Testis (tissue), 3 donors: ENCODE results near the gene PRDM15. TPM values are rescaled to one million over a fixed set of nuclear protein-coding genes. Genes with fewer than 3 reads are reported as not detected.

Experiments
- DNase-seq: peaks from one replicate; pipeline ENCODE4 v3.0.0-alpha.2; 2019
- H3K27ac ChIP-seq, 2 donors: fragments of 200-600 bp; sonication (generic); one replicate each; pipeline ENCODE4 v1.5.1; 2019
- H3K27me3 ChIP-seq: fragments of 200-600 bp; sonication (generic); one replicate; pipeline ENCODE4 v1.5.1; 2019
- H3K36me3 ChIP-seq: fragments of 200-600 bp; sonication (generic); one replicate; pipeline ENCODE4 v1.5.1; 2017; ENCODE audit warnings: low read depth; ENCODE audit errors: missing control alignments
- H3K4me1 ChIP-seq: fragments of 200-600 bp; sonication (generic); one replicate; pipeline ENCODE4 v1.5.1; 2019
- H3K4me3 ChIP-seq, 2 donors: fragments of 200-600 bp; sonication (generic); one replicate each; pipeline ENCODE4 v1.5.1; 2017 to 2019
- H3K9me3 ChIP-seq: fragments of 200-600 bp; sonication (generic); one replicate; pipeline ENCODE4 v1.5.1; 2017
- POLR2A ChIP-seq: fragments of 450-650 bp; IDR thresholded peaks from one replicate; pipeline ENCODE4 v1.6.1; 2017; ENCODE audit warnings: antibody characterized with exemption, mild to moderate bottlenecking, moderate library complexity
- WGBS, 2 donors: methylation state at CpG; one replicate each; pipeline ENCODE4 v1.1.5; 2018; 5-methylcytosine and 5-hydroxymethylcytosine counted together
- intact Hi-C: fragments of 100-400 bp; cut with DNase I; formaldehyde crosslinking; loops from one replicate; pipeline ENCODE4 v1.15.1; 2023; ENCODE audit warnings: low total_unique reads
- polyA plus RNA-seq: library from polyadenylated mRNA; stranded (reverse); fragments of 350-450 nt; fragmentation: Illumina TruSeq; extraction: RNeasy Lipid Tissue Mini Kit (QIAGEN cat#74804); gene quantifications from one replicate; pipeline ENCODE4 v1.2.3, GENCODE V29; 2014; ENCODE audit warnings: low read depth, low replicate concordance; ENCODE audit not compliant: insufficient read depth
- total RNA-seq, 2 donors: library from RNA; depleted of rRNA; stranded (reverse); fragments of >200 nt; gene quantifications; one replicate each; pipeline ENCODE4 v1.2.3, GENCODE V29; 2016
- TF ChIP-seq, protein P1 (sequence below), 3 experiments: fragments of 450-650 bp in 2 of 3; fragments of 200-600 bp in 1 of 3; sonication (generic) in 1 of 3; IDR thresholded peaks; one replicate each; pipeline ENCODE4 v1.5.1; 2016 to 2019; ENCODE audit warnings: antibody characterized with exemption in 3 of 3, mild to moderate bottlenecking in 2 of 3, moderate library complexity in 1 of 3

The PRDM15 gene
- total and polyA plus RNA-seq, 3 donors from 2014 or later, result 8.2 to 21.4 (median 18.8) TPM

DNA sequence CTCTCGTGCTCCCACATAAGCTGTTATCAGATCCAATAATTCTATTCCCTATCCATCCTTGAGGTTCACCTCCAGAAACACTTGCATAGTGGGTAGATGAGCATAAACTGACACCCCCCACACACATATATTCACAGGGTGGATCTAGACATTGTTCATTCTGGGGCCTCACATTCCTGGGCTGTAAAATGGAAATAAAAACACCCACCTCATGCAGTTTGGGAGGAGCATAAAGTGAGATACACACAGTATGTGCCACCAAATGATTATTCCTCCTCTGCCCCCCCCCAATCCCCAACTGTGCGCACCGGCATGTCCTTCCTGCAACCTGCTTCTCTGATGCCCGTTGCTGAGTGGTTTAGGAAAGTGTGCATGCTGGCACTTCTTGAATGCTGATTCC, 17.9 kb downstream of the PRDM15 start:
- no peaks in the 10 kb centered on the region for H3K36me3 ChIP-seq

DNA sequence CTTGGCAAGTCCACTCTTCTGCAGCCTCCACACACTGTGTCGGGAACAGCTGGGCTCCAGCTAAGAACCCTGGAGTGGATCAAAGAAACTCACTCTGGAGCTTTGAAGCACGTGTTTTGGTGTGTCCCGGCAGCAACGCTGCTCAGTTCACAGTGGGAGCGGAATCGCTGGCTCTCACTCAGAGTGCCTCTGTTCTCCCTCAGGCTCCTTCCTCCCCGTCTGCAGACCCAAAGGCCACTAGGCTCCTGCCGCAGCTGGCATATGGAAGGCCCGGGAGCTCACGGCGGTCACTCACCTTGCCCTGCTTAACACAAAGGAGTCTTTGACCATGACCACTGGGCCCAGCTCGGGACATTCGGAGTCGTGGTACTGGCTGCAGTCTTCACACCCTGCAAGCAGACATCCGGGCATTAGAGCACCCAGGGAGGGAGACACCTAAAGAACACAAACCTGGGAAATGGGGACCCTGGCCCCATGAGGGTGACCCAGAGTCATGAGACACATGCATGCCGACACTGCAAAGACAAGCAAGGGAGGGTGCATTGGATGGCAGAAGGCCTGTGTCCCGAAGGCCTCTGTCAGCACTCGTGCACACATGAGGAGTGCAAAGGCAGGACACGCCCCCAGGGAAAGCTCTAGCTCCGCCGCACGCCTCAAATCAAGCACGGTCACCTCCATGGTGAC, 19.7 kb downstream of the PRDM15 start:
- no peaks in the 10 kb centered on the region for H3K9me3 ChIP-seq
- DNase-seq, result no peak
- 94 to 97% methylated on average over 15 to 23 of the region's 23 CpGs for WGBS, 2 donors
- intact Hi-C loops, result no loop called here
- no peak overlapping the region for H3K27ac ChIP-seq
- no peaks in the 10 kb centered on the region for H3K36me3 ChIP-seq
- no peak overlapping the region for H3K4me3 ChIP-seq
- H3K27me3 ChIP-seq, result no peaks in the 10 kb centered on the region
- no peak for TF ChIP-seq POLR2A
- TF ChIP-seq, protein P1, sequence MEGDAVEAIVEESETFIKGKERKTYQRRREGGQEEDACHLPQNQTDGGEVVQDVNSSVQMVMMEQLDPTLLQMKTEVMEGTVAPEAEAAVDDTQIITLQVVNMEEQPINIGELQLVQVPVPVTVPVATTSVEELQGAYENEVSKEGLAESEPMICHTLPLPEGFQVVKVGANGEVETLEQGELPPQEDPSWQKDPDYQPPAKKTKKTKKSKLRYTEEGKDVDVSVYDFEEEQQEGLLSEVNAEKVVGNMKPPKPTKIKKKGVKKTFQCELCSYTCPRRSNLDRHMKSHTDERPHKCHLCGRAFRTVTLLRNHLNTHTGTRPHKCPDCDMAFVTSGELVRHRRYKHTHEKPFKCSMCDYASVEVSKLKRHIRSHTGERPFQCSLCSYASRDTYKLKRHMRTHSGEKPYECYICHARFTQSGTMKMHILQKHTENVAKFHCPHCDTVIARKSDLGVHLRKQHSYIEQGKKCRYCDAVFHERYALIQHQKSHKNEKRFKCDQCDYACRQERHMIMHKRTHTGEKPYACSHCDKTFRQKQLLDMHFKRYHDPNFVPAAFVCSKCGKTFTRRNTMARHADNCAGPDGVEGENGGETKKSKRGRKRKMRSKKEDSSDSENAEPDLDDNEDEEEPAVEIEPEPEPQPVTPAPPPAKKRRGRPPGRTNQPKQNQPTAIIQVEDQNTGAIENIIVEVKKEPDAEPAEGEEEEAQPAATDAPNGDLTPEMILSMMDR (IDR thresholded peaks at IDR 0.05), result no peak
- no peaks in the 10 kb centered on the region for H3K4me1 ChIP-seq

More for the DNA sequence above, 17.9 kb downstream of the PRDM15 start:
- intact Hi-C loops, result no loop called here
- Histone ChIP-seq H3K4me1 (no peaks in the 10 kb centered on the region), H3K27me3 (no peaks in the 10 kb centered on the region), H3K27ac (no peak overlapping the region), H3K9me3 (no peaks in the 10 kb centered on the region), H3K4me3 (no peak overlapping the region)
- DNase-seq, result no peak
- WGBS, 2 donors, result 93 to 94% methylated on average over 4 of the region's 4 CpGs
- TF ChIP-seq, protein P1 (IDR thresholded peaks at IDR 0.05), result no peak

DNA sequence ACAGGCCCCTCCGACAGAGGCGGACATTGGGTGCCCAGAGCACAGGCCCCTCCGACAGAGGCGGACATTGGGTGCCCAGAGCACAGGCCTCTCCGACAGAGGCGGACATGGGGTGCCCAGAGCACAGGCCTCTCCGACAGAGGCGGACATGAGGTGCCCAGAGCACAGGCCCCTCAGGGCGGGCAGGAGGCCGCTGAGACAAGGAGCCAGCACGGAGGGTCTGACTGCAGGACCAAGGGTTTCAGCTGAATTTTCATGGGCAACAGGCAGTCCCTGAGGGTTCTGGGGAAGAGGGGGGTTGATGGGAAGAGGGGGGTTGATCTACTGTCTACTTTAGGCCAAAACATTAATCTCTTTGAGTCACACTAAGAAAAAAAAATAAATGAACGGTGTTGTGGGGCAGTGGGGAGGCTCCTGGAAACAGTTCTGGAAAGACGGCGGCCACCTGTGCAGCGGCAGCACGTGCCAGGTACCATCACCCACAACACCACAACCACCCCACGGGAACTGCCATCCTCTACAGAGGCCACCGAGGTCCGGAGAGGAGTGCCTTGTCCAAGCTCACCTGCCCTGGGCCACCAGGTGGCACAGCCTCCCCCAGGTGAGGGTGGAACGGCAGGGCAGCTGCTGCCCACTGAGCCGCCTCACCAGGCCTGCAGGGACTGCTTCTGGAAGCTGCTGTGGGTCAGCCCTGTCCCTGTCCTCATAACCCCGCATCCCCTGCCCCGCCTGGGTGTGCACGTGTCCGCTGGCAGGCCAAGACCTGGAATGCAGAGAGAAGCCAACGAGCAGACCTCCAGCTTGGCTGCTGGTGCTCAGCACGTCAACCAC, 20.5 kb downstream of the PRDM15 start:
- no peak for DNase-seq
- H3K4me1 ChIP-seq, result no peaks in the 10 kb centered on the region
- H3K4me3 ChIP-seq, result no peak overlapping the region
- H3K27ac ChIP-seq, result no peak overlapping the region
- no peaks in the 10 kb centered on the region for H3K36me3 ChIP-seq
- intact Hi-C loops, result no loop called here
- H3K9me3 ChIP-seq, result no peaks in the 10 kb centered on the region
- TF ChIP-seq POLR2A, result no peak
- TF ChIP-seq, protein P1 (IDR thresholded peaks at IDR 0.05), result no peak
- 94 to 96% methylated on average over 16 to 25 of the region's 27 CpGs for WGBS, 2 donors
- H3K27me3 ChIP-seq, result no peaks in the 10 kb centered on the region

DNA sequence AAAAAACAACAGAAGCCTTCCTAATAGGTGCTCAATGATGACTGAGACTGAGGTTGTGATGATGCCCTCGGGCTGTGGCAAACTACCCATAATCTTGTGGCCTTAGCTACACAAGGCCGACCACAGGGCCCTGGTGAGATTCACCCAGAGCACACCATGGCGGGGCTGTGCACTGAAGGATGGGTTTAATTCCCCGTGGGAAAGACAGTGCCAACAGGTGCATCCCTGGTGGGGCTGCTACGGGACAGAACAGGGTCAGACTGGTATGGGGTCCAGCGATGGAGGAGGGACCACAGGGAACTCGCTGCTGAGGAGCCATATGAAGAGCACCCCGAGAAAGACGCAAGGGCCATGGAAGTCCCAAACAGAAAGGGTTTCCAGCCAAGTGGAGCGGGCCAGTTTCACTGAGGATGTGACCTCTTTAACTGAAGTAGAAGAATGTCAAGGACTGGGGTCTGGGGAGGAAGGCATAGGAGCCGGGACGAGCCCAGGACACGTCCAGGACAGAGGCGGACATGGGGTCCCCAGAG, 21.3 kb downstream of the PRDM15 start:
- no peak for DNase-seq
- intact Hi-C loops, result no loop called here
- no peaks in the 10 kb centered on the region for H3K36me3 ChIP-seq
- no peak for TF ChIP-seq POLR2A
- TF ChIP-seq, protein P1 (IDR thresholded peaks at IDR 0.05), result no peak
- H3K4me3 ChIP-seq, result no peak overlapping the region
- no peaks in the 10 kb centered on the region for H3K4me1 ChIP-seq
- no peaks in the 10 kb centered on the region for H3K9me3 ChIP-seq
- no peaks in the 10 kb centered on the region for H3K27me3 ChIP-seq
- no peak overlapping the region for H3K27ac ChIP-seq
- 93 to 95% methylated on average over 14 of the region's 14 CpGs for WGBS, 2 donors
